B cell (primary cell): ENCODE results near the gene AP5S1. TPM values are rescaled to one million over a fixed set of nuclear protein-coding genes. Genes with fewer than 3 reads are reported as not detected.

Experiments used
- ATAC-seq: fragments of 200-7000 bp; cut with Tn5 transposase; one replicate; pipeline ENCODE4 v1.10.0; 2021; ENCODE audit warnings: low read depth, mild to moderate bottlenecking, moderate number of reproducible peaks, moderate library complexity
- CTCF ChIA-PET: fragments of 350-600 bp; sonication (Branson Sonifier 250); formaldehyde crosslinking; loops from one replicate; lab custom pipeline; 2021; ENCODE audit warnings: antibody characterized with exemption, inconsistent platforms; lab: Charles Lee
- POLR2A ChIA-PET: fragments of 350-600 bp; sonication (Branson Sonifier 250); formaldehyde crosslinking; loops from one replicate; lab custom pipeline; 2021; ENCODE audit warnings: antibody characterized with exemption; lab: Charles Lee
- DNase-seq: peaks from one replicate; pipeline ENCODE4 v3.0.0; 2013
- H2AFZ ChIP-seq: 2 replicates; pipeline ENCODE4 v1.6.1; 2012; ENCODE audit warnings: mild to moderate bottlenecking, low read depth, low read length; ENCODE audit not compliant: insufficient read depth, poor library complexity, severe bottlenecking
- H3K27ac ChIP-seq, 2 donors: 1 replicate in 1 of 2; 2 replicates in 1 of 2; pipeline ENCODE4 v1.5.1; 2012 to 2013; ENCODE audit warnings: low read length in 2 of 2, mild to moderate bottlenecking in 2 of 2, moderate library complexity in 1 of 2
- H3K27me3 ChIP-seq, 4 experiments: fragments of 200-600 bp in 1 of 4; sonication (generic) in 1 of 4; replicated peaks in 1 of 4; 1 replicate in 2 of 4; 2 replicates in 2 of 4; pipeline versions ENCODE4 v1.6.1 to v1.7.0; 2013 to 2016; ENCODE audit warnings: low read length in 3 of 4, mild to moderate bottlenecking in 2 of 4, mixed read lengths in 1 of 4, moderate library complexity in 1 of 4; ENCODE audit not compliant: insufficient read depth in 4 of 4, control insufficient read depth in 3 of 4; ENCODE audit errors: control extremely low read depth in 1 of 4
- H3K36me3 ChIP-seq, 2 experiments: replicated peaks in 1 of 2; 1 replicate in 1 of 2; 2 replicates in 1 of 2; pipeline versions ENCODE4 v1.6.1 to v1.7.1; 2013; ENCODE audit warnings: low read length in 1 of 2; ENCODE audit not compliant: insufficient read depth in 2 of 2, control insufficient read depth in 1 of 2; ENCODE audit errors: control extremely low read depth in 1 of 2, extremely low read depth in 1 of 2
- H3K4me1 ChIP-seq, 2 donors: fragments of 200-600 bp in 1 of 2; sonication (generic) in 1 of 2; 1 replicate in 1 of 2; 2 replicates in 1 of 2; pipeline versions ENCODE4 v1.5.1 to v1.6.1; 2013 to 2017; ENCODE audit warnings: low read length in 2 of 2; ENCODE audit not compliant: control insufficient read depth in 2 of 2, insufficient read depth in 2 of 2
- H3K4me2 ChIP-seq: replicated peaks from 2 replicates; pipeline ENCODE3; 2012; ENCODE audit warnings: mild to moderate bottlenecking, low read depth, low read length; ENCODE audit not compliant: poor library complexity, severe bottlenecking
- H3K4me3 ChIP-seq, 5 experiments: fragments of 200-600 bp in 1 of 5; sonication (generic) in 1 of 5; 1 replicate in 3 of 5; 2 replicates in 2 of 5; pipeline versions ENCODE4 v1.5.1 to v1.7.0; 2011 to 2016; ENCODE audit warnings: low read length in 4 of 5, mild to moderate bottlenecking in 4 of 5, low read depth in 2 of 5, control low read depth in 1 of 5, moderate library complexity in 1 of 5; ENCODE audit not compliant: insufficient read depth in 1 of 5; ENCODE audit errors: control extremely low read depth in 1 of 5, extremely low read depth in 1 of 5
- H3K79me2 ChIP-seq: fragments of 200-600 bp; sonication (generic); one replicate; pipeline ENCODE4 v1.6.0; 2016; ENCODE audit warnings: low read length; ENCODE audit not compliant: control insufficient read depth, insufficient read depth
- H3K9ac ChIP-seq: fragments of 200-600 bp; sonication (generic); 2 replicates; pipeline ENCODE4 v1.6.1; 2017; ENCODE audit warnings: mild to moderate bottlenecking, low read length, moderate library complexity
- H3K9me3 ChIP-seq, 3 donors: one replicate each; pipeline versions ENCODE4 v1.6.1 to v1.7.1; 2013; ENCODE audit warnings: low read length in 2 of 3; ENCODE audit not compliant: control insufficient read depth in 2 of 3, insufficient read depth in 1 of 3; ENCODE audit errors: control extremely low read depth in 1 of 3
- H4K20me1 ChIP-seq: 2 replicates; pipeline ENCODE4 v1.6.0; 2012; ENCODE audit warnings: mild to moderate bottlenecking, low read length; ENCODE audit not compliant: insufficient read depth, control insufficient read depth, poor library complexity, severe bottlenecking
- H3K27ac Mint-ChIP-seq: one replicate; pipeline ENCODE4 v1.8.0; 2021; ENCODE audit warnings: mixed read lengths
- H3K27me3 Mint-ChIP-seq: one replicate; pipeline ENCODE4 v1.8.0; 2021; ENCODE audit warnings: mixed read lengths
- H3K4me1 Mint-ChIP-seq: one replicate; pipeline ENCODE4 v1.8.0; 2021; ENCODE audit warnings: mixed read lengths
- H3K4me3 Mint-ChIP-seq: one replicate; pipeline ENCODE4 v1.8.0; 2021; ENCODE audit warnings: mixed read lengths
- H3K9me3 Mint-ChIP-seq: one replicate; pipeline ENCODE4 v1.8.0; 2022; ENCODE audit warnings: mixed read lengths; ENCODE audit not compliant: insufficient read depth
- CTCF ChIP-seq: fragments of 200-600 bp; IDR thresholded peaks from one replicate; pipeline ENCODE4 v1.8.0; 2022; ENCODE audit warnings: antibody characterized with exemption, mild to moderate bottlenecking
- EZH2 ChIP-seq: IDR thresholded peaks from 2 replicates; pipeline ENCODE4 v1.6.1; 2012; ENCODE audit warnings: borderline replicate concordance, low read depth, mild to moderate bottlenecking, moderate library complexity, low read length; ENCODE audit not compliant: insufficient read depth, poor library complexity, severe bottlenecking
- WGBS: methylation state at CpG from one replicate; pipeline ENCODE4 v1.1.5; 2013; ENCODE audit warnings: missing lambda C conversion rate; ENCODE audit not compliant: insufficient coverage; 5-methylcytosine and 5-hydroxymethylcytosine counted together
- intact Hi-C: fragments of 100-400 bp; cut with micrococcal nuclease; formaldehyde crosslinking; loops from one replicate; pipeline ENCODE4 v1.10.0; 2022
- polyA plus RNA-seq: library from polyadenylated mRNA; depleted of rRNA; stranded (reverse); fragments of >200 nt; gene quantifications from 2 replicates; pipeline ENCODE4 v1.2.3, GENCODE V29; 2012
- total RNA-seq, 2 donors: library from RNA; stranded (reverse); fragments of 120-200 nt in 1 of 2; gene quantifications; 1 replicate in 1 of 2; 2 replicates in 1 of 2; pipeline versions ENCODE4 v1.2.3 to v1.2.4, GENCODE V29; 2013 to 2022

The AP5S1 gene
- total and polyA plus RNA-seq, 2 donors (not counting 1 experiment from before 2014, with no cell fraction given) = 9.2 to 12.6 TPM

- H3K4me3 Mint-ChIP-seq = no peak overlapping the region
- H3K36me3 ChIP-seq = peaks cover 11 to 60% of the 10 kb centered on the region in 2 experiments
These were observed 47.5 kb downstream of the AP5S1 start for GRCh38 chr20:3867802-3868201.

More at GRCh38 chr20:3867802-3868201, 47.5 kb downstream of the AP5S1 start:
- H3K27me3 ChIP-seq = no peaks in the 10 kb centered on the region
- Mint-ChIP-seq H3K4me1 (peaks cover 8% of the 10 kb centered on the region), H3K27ac (no peak overlapping the region), H3K9me3 (no peaks in the 10 kb centered on the region), H3K27me3 (no peaks in the 10 kb centered on the region)
- TF ChIP-seq EZH2 (no peak), CTCF (no peak)
- CTCF ChIA-PET = interaction anchor here (0.7 to 1.9 kb wide), 2 partner anchors 13 to 26 kb away, joined by 3 to 7 read pairs; no protein-coding TSS in a partner anchor
- no peak overlapping the region for H3K27ac ChIP-seq
- H3K4me3 ChIP-seq = no peak overlapping the region
- no peaks in the 10 kb centered on the region for H3K9me3 ChIP-seq
- intact Hi-C loops = no loop called here
- H3K9ac ChIP-seq = no peak overlapping the region
- WGBS = 86% methylated on average over 2 of the region's 2 CpGs
- ATAC-seq = no peak
- no peak overlapping the region for H3K4me2 ChIP-seq
- DNase-seq = no peak
- H4K20me1 ChIP-seq = peaks cover 5% of the 10 kb centered on the region
- H2AFZ ChIP-seq = no peak overlapping the region
- H3K4me1 ChIP-seq = no peaks in the 10 kb centered on the region
- POLR2A ChIA-PET = no interaction called here
- peaks cover 7% of the 10 kb centered on the region for H3K79me2 ChIP-seq
